Measurements from ENCODE around the gene SIDT1. TPM values are rescaled to one million over a fixed set of nuclear protein-coding genes. Genes with fewer than 3 reads are reported as not detected.

The SIDT1 gene
- total and polyA plus RNA-seq, 4 donors = 1.0 to 16.3 (median 4.6) TPM

GRCh38 chr3:113532698-113533533 is 561 bp downstream of the SIDT1 start:
- WGBS, 2 donors = 0 to 1% methylated on average over 60 to 66 of the region's 66 CpGs
- Histone ChIP-seq H3K4me3 (peak overlapping the region; percentile 57), H3K36me3 (ENCODE audit: control insufficient read depth in 4 of 4, insufficient read depth in 4 of 4, low read length in 4 of 4) (no peaks in the 10 kb centered on the region), H3K27ac (ENCODE audit: low read depth in 1 of 2, low read length in 1 of 2) (peak overlapping the region in 1 of 2 donors; percentile 78), H3K4me1 (ENCODE audit: control insufficient read depth in 5 of 5, insufficient read depth in 5 of 5, low read length in 5 of 5) (peaks cover 0 to 18% (median 0%) of the 10 kb centered on the region in 5 donors), H3K9ac (ENCODE audit: insufficient read depth in 1 of 2, low read length in 2 of 2) (peak overlapping the region in 1 of 2 donors; percentile 66), H3K9me3 (ENCODE audit: control insufficient read depth in 4 of 4, insufficient read depth in 3 of 4, low read length in 3 of 4) (no peaks in the 10 kb centered on the region), H3K27me3 (ENCODE audit: control insufficient read depth in 3 of 3, insufficient read depth in 3 of 3, low read length in 2 of 3) (peaks cover 0 to 62% (median 61%) of the 10 kb centered on the region in 3 donors)
- DNase-seq (peak; percentile 31 to 45 (median 44)), ATAC-seq (ENCODE audit: insufficient read depth, low FRiP score) (peak; percentile 43)
- TF ChIP-seq CTCF (IDR thresholded peaks at IDR 0.05; ENCODE audit: control extremely low read depth, extremely low read depth) = no peak

- ATAC-seq (ENCODE audit: insufficient read depth, low FRiP score) (no peak), DNase-seq (peak in 1 of 3 donors; percentile 28)
- TF ChIP-seq CTCF (IDR thresholded peaks at IDR 0.05; ENCODE audit: control extremely low read depth, extremely low read depth) = no peak
- H3K27me3 ChIP-seq (ENCODE audit: control insufficient read depth in 3 of 3, insufficient read depth in 3 of 3, low read length in 2 of 3) = peaks cover 0 to 62% (median 61%) of the 10 kb centered on the region in 3 donors
- peak overlapping the region; percentile 57 for H3K4me3 ChIP-seq
- 4 to 11% methylated on average over 10 of the region's 10 CpGs for WGBS, 2 donors
- H3K4me1 ChIP-seq (ENCODE audit: control insufficient read depth in 5 of 5, insufficient read depth in 5 of 5, low read length in 5 of 5) = peaks cover 0 to 18% (median 0%) of the 10 kb centered on the region in 5 donors
- no peaks in the 10 kb centered on the region for H3K9me3 ChIP-seq (ENCODE audit: control insufficient read depth in 4 of 4, insufficient read depth in 3 of 4, low read length in 3 of 4)
- H3K36me3 ChIP-seq (ENCODE audit: control insufficient read depth in 4 of 4, insufficient read depth in 4 of 4, low read length in 4 of 4) = no peaks in the 10 kb centered on the region
- peak overlapping the region in 1 of 2 donors; percentile 66 for H3K9ac ChIP-seq (ENCODE audit: insufficient read depth in 1 of 2, low read length in 2 of 2)
- H3K27ac ChIP-seq (ENCODE audit: low read depth in 1 of 2, low read length in 1 of 2) = peak overlapping the region in 1 of 2 donors; percentile 23
Observed at GRCh38 chr3:113533534-113533892, 1.2 kb downstream of the SIDT1 start.

GRCh38 chr3:113534365-113534764 is 2.0 kb downstream of the SIDT1 start:
- no peak overlapping the region for H3K4me3 ChIP-seq
- ATAC-seq (ENCODE audit: insufficient read depth, low FRiP score) (no peak), DNase-seq (no peak)
- H3K9me3 ChIP-seq (ENCODE audit: control insufficient read depth in 4 of 4, insufficient read depth in 3 of 4, low read length in 3 of 4) = no peaks in the 10 kb centered on the region
- H3K4me1 ChIP-seq (ENCODE audit: control insufficient read depth in 5 of 5, insufficient read depth in 5 of 5, low read length in 5 of 5) = peaks cover 0 to 18% (median 0%) of the 10 kb centered on the region in 5 donors
- H3K27me3 ChIP-seq (ENCODE audit: control insufficient read depth in 3 of 3, insufficient read depth in 3 of 3, low read length in 2 of 3) = peaks cover 0 to 59% (median 59%) of the 10 kb centered on the region in 3 donors
- 85 to 91% methylated on average over 4 of the region's 4 CpGs for WGBS, 2 donors
- H3K27ac ChIP-seq (ENCODE audit: low read depth in 1 of 2, low read length in 1 of 2) = no peak overlapping the region
- no peak overlapping the region for H3K9ac ChIP-seq (ENCODE audit: insufficient read depth in 1 of 2, low read length in 2 of 2)
- TF ChIP-seq CTCF (IDR thresholded peaks at IDR 0.05; ENCODE audit: control extremely low read depth, extremely low read depth) = no peak
- no peaks in the 10 kb centered on the region for H3K36me3 ChIP-seq (ENCODE audit: control insufficient read depth in 4 of 4, insufficient read depth in 4 of 4, low read length in 4 of 4)
